ENCODE data around the gene NIPBL.

DNA sequence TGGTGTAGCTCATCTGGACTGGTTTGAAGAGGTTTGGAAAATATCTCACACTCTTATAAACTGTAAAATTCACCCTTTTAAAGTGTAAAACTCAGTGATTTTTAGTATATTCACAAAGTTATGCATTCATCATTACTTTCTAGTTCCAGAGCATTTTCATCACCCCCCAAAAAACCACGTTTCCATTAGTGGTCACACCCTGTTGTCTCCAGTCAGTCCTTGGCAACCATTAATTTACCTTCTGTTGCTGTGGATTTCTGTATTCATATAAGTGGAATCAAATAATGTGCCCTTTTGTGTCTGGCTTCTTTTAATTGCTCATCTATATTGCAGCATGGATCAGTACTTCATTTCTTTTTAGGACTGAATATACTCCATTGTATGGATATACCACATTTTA is 18.4 kb downstream of the NIPBL start:
- no peak for TF ChIP-seq EZH2phosphoT487 (IDR thresholded peaks at IDR 0.05; ENCODE audit: borderline replicate concordance)
- TF ChIP-seq, protein P1, sequence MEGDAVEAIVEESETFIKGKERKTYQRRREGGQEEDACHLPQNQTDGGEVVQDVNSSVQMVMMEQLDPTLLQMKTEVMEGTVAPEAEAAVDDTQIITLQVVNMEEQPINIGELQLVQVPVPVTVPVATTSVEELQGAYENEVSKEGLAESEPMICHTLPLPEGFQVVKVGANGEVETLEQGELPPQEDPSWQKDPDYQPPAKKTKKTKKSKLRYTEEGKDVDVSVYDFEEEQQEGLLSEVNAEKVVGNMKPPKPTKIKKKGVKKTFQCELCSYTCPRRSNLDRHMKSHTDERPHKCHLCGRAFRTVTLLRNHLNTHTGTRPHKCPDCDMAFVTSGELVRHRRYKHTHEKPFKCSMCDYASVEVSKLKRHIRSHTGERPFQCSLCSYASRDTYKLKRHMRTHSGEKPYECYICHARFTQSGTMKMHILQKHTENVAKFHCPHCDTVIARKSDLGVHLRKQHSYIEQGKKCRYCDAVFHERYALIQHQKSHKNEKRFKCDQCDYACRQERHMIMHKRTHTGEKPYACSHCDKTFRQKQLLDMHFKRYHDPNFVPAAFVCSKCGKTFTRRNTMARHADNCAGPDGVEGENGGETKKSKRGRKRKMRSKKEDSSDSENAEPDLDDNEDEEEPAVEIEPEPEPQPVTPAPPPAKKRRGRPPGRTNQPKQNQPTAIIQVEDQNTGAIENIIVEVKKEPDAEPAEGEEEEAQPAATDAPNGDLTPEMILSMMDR (IDR thresholded peaks at IDR 0.05 in 2 of 3, conservative IDR thresholded peaks at IDR 0.05 in 1 of 3; ENCODE audit: borderline replicate concordance in 1 of 3, insufficient read depth in 1 of 3, low read depth in 2 of 3, low read length in 2 of 3): no peak
- no peak for TF ChIP-seq SRF (IDR thresholded peaks at IDR 0.05; ENCODE audit: low read depth)
- no peak for TF ChIP-seq FOSL1 (IDR thresholded peaks at IDR 0.05; ENCODE audit: low read depth)
- TF ChIP-seq CEBPB (IDR thresholded peaks at IDR 0.05; ENCODE audit: low read depth): no peak
- TF ChIP-seq POLR2AphosphoS5 (IDR thresholded peaks at IDR 0.05; ENCODE audit: low read depth, low read length): no peak
- no peak for TF ChIP-seq POLR2A (IDR thresholded peaks at IDR 0.05; ENCODE audit: borderline replicate concordance, extremely low read depth, insufficient read depth, insufficient read length)
- TF ChIP-seq SP1 (IDR thresholded peaks at IDR 0.05; ENCODE audit: low read depth): no peak
- no peak for TF ChIP-seq ZFX (IDR thresholded peaks at IDR 0.05)
- no peak for TF ChIP-seq EZH2 (IDR thresholded peaks at IDR 0.05)
- no peak for TF ChIP-seq TCF7L2 (IDR thresholded peaks at IDR 0.05; ENCODE audit: borderline replicate concordance, extremely low read depth, insufficient read depth, insufficient read length)
- no peak for TF ChIP-seq ELF1 (IDR thresholded peaks at IDR 0.05; ENCODE audit: borderline replicate concordance, low read depth)
- TF ChIP-seq CBX3 (IDR thresholded peaks at IDR 0.05; ENCODE audit: low read depth): no peak
